HFFc6 (cell line): ENCODE measurements around the gene CRTC1. TPM values are rescaled to one million over a fixed set of nuclear protein-coding genes. Genes with fewer than 3 reads are reported as not detected.

ENCODE experiments used
- DNase-seq: peaks from one replicate; pipeline ENCODE4 v3.0.0-alpha.2; 2018
- H3K27ac Mint-ChIP-seq: 2 replicates; pipeline ENCODE4 v1.8.0; 2020; ENCODE audit warnings: mild to moderate bottlenecking, mixed read lengths
- H3K27me3 Mint-ChIP-seq: 2 replicates; pipeline ENCODE4 v1.8.0; 2021; ENCODE audit warnings: mild to moderate bottlenecking, moderate library complexity, mixed read lengths; ENCODE audit not compliant: insufficient read depth
- H3K36me3 Mint-ChIP-seq: 2 replicates; pipeline ENCODE4 v1.8.0; 2021; ENCODE audit warnings: low read depth, mixed read lengths
- H3K4me1 Mint-ChIP-seq: 2 replicates; pipeline ENCODE4 v1.8.0; 2020; ENCODE audit warnings: low read depth, mixed read lengths
- H3K4me3 Mint-ChIP-seq: 2 replicates; pipeline ENCODE4 v1.8.0; 2020; ENCODE audit warnings: mild to moderate bottlenecking, moderate library complexity, mixed read lengths
- H3K9me3 Mint-ChIP-seq: 2 replicates; pipeline ENCODE4 v1.8.0; 2020; ENCODE audit warnings: mild to moderate bottlenecking, mixed read lengths
- CTCF ChIP-seq: fragments of 200-600 bp; sonication (generic); IDR thresholded peaks from 2 replicates; pipeline ENCODE4 v1.5.0; 2021; ENCODE audit warnings: antibody characterized with exemption, mild to moderate bottlenecking
- total RNA-seq, 6 experiments: library from RNA; stranded (reverse); fragmentation: NEBNext Ultra II Directional; extraction: Animal tissue kit (Norgen Biotek cat#: 25700); gene quantifications; 2 replicates in 1 of 6; 3 replicates in 5 of 6; pipeline ENCODE4 v1.2.3, GENCODE V29; 2021

Gene CRTC1
- total RNA-seq, 6 experiments from 2014 or later = 11.8 to 14.5 (median 13.4) TPM

GRCh38 chr19:18763674-18764590, 80.5 kb downstream of the CRTC1 start:
- H3K4me1 Mint-ChIP-seq = peaks cover 18% of the 10 kb centered on the region
- peak; percentile 86 for DNase-seq
- peak overlapping the region; percentile 74 for H3K4me3 Mint-ChIP-seq
- H3K36me3 Mint-ChIP-seq = no peaks in the 10 kb centered on the region
- no peaks in the 10 kb centered on the region; the same call in none of the 2 replicates for H3K27me3 Mint-ChIP-seq
- H3K27ac Mint-ChIP-seq = peak overlapping the region; percentile 93
- no peak for TF ChIP-seq CTCF
- H3K9me3 Mint-ChIP-seq = no peaks in the 10 kb centered on the region

- TF ChIP-seq CTCF = no peak
- Mint-ChIP-seq H3K27ac (peak overlapping the region; percentile 93), H3K4me1 (peaks cover 18% of the 10 kb centered on the region), H3K9me3 (no peaks in the 10 kb centered on the region), H3K36me3 (no peaks in the 10 kb centered on the region), H3K27me3 (no peaks in the 10 kb centered on the region; the same call in none of the 2 replicates), H3K4me3 (peak overlapping the region; percentile 74)
- DNase-seq = peak; percentile 39
These were observed 81.1 kb downstream of the CRTC1 start for GRCh38 chr19:18764591-18765051.

- Mint-ChIP-seq H3K27ac (no peak overlapping the region), H3K9me3 (no peaks in the 10 kb centered on the region), H3K4me1 (peaks cover 18% of the 10 kb centered on the region), H3K36me3 (no peaks in the 10 kb centered on the region), H3K27me3 (no peaks in the 10 kb centered on the region; the same call in none of the 2 replicates), H3K4me3 (no peak overlapping the region)
- no peak for DNase-seq
- no peak for TF ChIP-seq CTCF
These were observed 81.7 kb downstream of the CRTC1 start for GRCh38 chr19:18765224-18765623.

- no peak overlapping the region for H3K27ac Mint-ChIP-seq
- no peak overlapping the region for H3K4me3 Mint-ChIP-seq
- peaks cover 18% of the 10 kb centered on the region for H3K4me1 Mint-ChIP-seq
- no peaks in the 10 kb centered on the region for H3K36me3 Mint-ChIP-seq
- no peak for DNase-seq
- peak; percentile 39; the same call in 1 of the 2 replicates for TF ChIP-seq CTCF
- H3K27me3 Mint-ChIP-seq = peaks cover 2% of the 10 kb centered on the region
- H3K9me3 Mint-ChIP-seq = no peaks in the 10 kb centered on the region
These were observed 84.7 kb downstream of the CRTC1 start for GRCh38 chr19:18768046-18768771.

GRCh38 chr19:18768997-18769891, 85.8 kb downstream of the CRTC1 start:
- H3K27me3 Mint-ChIP-seq = peaks cover 2% of the 10 kb centered on the region
- no peak for DNase-seq
- no peak for TF ChIP-seq CTCF
- H3K9me3 Mint-ChIP-seq = no peaks in the 10 kb centered on the region
- H3K4me3 Mint-ChIP-seq = no peak overlapping the region
- H3K36me3 Mint-ChIP-seq = no peaks in the 10 kb centered on the region
- no peak overlapping the region for H3K27ac Mint-ChIP-seq
- H3K4me1 Mint-ChIP-seq = peaks cover 8% of the 10 kb centered on the region
